Measurements from ENCODE around the gene C1orf167.

GRCh38 chr1:11795238-11795890 is 33.4 kb downstream of the C1orf167 start:
- TF ChIP-seq SIX5 (IDR thresholded peaks at IDR 0.05; ENCODE audit: low read depth, low read length) (no peak), TAF1 (IDR thresholded peaks at IDR 0.05; ENCODE audit: low read depth, low read length) (no peak), CBX8 (IDR thresholded peaks at IDR 0.05; ENCODE audit: borderline replicate concordance, low read depth, low read length) (no peak), PHF8 (conservative IDR thresholded peaks at IDR 0.05; ENCODE audit: low read depth, low read length) (no peak), CTCF (IDR thresholded peaks at IDR 0.05; ENCODE audit: control extremely low read depth in 1 of 3, insufficient read depth in 1 of 3, low read depth in 1 of 3, low read length in 3 of 3) (no peak), CBX5 (IDR thresholded peaks at IDR 0.05; ENCODE audit: low read depth, low read length) (no peak), CEBPB (IDR thresholded peaks at IDR 0.05; ENCODE audit: low read depth, low read length) (no peak), POLR2A (IDR thresholded peaks at IDR 0.05; ENCODE audit: control extremely low read depth in 1 of 2, low read depth in 2 of 2, low read length in 2 of 2) (no peak), TCF12 (IDR thresholded peaks at IDR 0.05; ENCODE audit: low read depth, low read length) (no peak), SIN3A (conservative IDR thresholded peaks at IDR 0.05 in 1 of 2, IDR thresholded peaks at IDR 0.05 in 1 of 2; ENCODE audit: low read depth in 1 of 2, low read length in 2 of 2) (no peak), HDAC6 (IDR thresholded peaks at IDR 0.05; ENCODE audit: low read depth, low read length) (no peak), EP300 (IDR thresholded peaks at IDR 0.05; ENCODE audit: borderline replicate concordance in 1 of 2, low read depth in 2 of 2, low read length in 2 of 2) (no peak)
